RWPE1 (cell line): ENCODE results near the gene P2RY1.

Experiments used
- CTCF ChIA-PET: fragments of 350-600 bp; sonication (Branson Sonifier 250); formaldehyde crosslinking; extraction: SDS; loops from one replicate; lab custom pipeline; 2021; lab: Yijun Ruan, JAX
- POLR2A ChIA-PET: fragments of 400-600 bp; formaldehyde crosslinking; extraction: SDS; loops from one replicate; lab custom pipeline; 2020; ENCODE audit warnings: antibody characterized with exemption; ENCODE audit not compliant: low non-redundant PET; lab: Yijun Ruan, JAX
- DNase-seq: peaks from one replicate; pipeline ENCODE4 v3.0.0; 2012; ENCODE audit warnings: low spot score
- H3K27ac ChIP-seq: fragments of 450-650 bp; 2 replicates; pipeline ENCODE4 v1.5.1; 2017
- TF ChIP-seq, protein P1 (sequence below): fragments of 450-650 bp; conservative IDR thresholded peaks from 2 replicates; pipeline ENCODE4 v1.5.1; 2017; ENCODE audit warnings: low read depth, mild to moderate bottlenecking

Gene P2RY1

DNA sequence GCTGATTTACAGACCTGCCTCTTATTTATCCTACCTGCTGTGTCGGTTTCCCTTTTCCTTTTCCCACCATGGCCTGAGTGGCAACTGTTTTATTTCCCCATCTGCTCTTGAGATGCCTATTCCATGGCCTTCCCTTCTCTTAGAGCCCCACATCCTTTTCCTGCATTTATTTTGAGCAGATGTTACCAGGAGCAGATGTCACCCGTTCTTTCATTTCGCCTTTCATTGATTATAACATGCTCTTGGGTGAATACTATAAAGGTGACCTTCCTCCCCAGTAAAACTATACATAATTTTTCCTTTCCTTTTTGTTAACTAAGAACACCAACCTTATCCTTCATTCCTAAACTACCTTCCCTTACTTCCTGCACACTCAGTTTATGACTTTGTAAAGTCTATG, 8.5 kb upstream of the P2RY1 start:
- H3K27ac ChIP-seq = no peak overlapping the region
- no peak for DNase-seq
- ChIA-PET CTCF (no interaction called here), POLR2A (no interaction called here)
- TF ChIP-seq, protein P1, sequence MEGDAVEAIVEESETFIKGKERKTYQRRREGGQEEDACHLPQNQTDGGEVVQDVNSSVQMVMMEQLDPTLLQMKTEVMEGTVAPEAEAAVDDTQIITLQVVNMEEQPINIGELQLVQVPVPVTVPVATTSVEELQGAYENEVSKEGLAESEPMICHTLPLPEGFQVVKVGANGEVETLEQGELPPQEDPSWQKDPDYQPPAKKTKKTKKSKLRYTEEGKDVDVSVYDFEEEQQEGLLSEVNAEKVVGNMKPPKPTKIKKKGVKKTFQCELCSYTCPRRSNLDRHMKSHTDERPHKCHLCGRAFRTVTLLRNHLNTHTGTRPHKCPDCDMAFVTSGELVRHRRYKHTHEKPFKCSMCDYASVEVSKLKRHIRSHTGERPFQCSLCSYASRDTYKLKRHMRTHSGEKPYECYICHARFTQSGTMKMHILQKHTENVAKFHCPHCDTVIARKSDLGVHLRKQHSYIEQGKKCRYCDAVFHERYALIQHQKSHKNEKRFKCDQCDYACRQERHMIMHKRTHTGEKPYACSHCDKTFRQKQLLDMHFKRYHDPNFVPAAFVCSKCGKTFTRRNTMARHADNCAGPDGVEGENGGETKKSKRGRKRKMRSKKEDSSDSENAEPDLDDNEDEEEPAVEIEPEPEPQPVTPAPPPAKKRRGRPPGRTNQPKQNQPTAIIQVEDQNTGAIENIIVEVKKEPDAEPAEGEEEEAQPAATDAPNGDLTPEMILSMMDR = no peak

DNA sequence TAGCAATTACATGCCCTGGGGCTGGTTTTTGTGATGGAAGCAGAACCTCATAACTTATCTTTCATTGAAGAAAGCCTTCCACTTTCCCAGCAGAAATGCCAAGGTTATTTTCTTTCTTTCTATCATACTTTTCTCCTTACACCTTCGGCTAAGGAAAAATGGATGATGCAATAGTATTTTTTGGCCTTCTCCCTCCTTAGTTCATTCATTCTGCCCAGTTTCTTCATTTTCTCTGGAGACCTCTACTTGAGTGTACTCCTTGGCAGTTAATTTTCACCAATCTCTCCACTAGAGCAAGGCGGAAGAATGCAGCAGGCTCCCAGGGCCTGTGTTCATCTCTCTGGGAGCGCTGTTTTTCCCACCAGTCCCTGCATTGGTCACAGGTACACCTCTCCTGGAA, 7.6 kb upstream of the P2RY1 start:
- H3K27ac ChIP-seq = no peak overlapping the region
- TF ChIP-seq, protein P1 = no peak
- POLR2A ChIA-PET = no interaction called here
- DNase-seq = no peak
- CTCF ChIA-PET = no interaction called here

DNA sequence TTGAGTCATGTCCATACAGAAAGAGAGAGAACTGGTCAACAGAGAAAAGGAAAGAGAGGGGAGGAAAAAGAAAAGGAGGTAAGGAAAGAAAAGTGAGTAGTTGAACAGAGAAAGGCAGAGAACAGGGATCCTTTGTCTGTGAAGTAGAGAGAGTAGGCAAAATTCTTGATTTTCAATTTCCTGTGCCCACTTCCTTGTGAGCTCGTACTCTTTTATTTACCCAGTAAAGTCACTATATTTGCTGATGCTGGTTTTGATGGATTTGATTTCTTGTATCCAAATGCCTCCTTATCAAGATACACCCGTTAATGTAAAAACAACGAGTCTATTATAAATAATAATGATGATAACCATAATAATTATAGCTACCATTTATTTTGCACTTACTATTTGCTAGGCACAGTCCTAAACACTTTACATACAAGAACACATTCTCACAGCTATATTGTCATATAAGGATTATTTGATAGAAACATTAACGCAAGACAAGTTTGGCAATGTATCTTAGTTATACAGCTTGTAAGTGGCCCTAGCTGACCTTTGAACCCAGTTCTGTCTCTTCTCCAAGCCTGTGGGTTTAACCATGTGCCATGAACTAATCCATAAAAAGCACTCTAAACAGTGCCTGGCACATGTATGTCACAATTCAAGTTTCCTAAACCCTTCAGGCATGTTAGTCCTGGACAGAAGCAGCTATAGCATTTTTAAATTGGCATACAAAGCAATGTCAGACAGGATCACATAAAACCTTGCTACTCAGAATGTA, 6.7 kb upstream of the P2RY1 start:
- no peak for DNase-seq
- TF ChIP-seq, protein P1 = no peak
- H3K27ac ChIP-seq = no peak overlapping the region
- ChIA-PET POLR2A (no interaction called here), CTCF (interaction anchor here (0.6 kb wide), 1 partner anchor 257 kb away, joined by 4 read pairs; no protein-coding TSS in a partner anchor)

DNA sequence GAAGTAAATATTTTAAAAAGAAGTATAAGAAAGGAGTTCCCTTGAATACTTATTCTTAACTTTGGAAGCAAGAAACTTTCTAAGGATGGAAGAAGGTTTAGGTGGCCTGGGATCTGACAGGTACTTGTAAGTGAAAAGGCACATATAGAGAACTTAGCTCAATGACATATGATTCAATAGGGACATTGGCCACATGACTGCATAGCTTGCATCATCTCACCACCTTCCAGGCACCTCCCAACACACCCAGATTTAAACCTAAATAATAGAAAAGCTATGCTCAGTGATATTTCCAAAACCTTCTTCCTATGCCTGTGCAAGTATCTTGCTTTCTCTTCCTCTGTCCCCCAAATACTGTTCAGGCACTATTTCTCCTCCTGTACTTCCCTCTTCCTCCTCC, 4.7 kb upstream of the P2RY1 start:
- no peak overlapping the region for H3K27ac ChIP-seq
- ChIA-PET POLR2A (no interaction called here), CTCF (interaction anchor here (0.6 kb wide), 1 partner anchor 13 kb away, joined by 3 read pairs; no protein-coding TSS in a partner anchor)
- DNase-seq = no peak
- TF ChIP-seq, protein P1 = no peak

DNA sequence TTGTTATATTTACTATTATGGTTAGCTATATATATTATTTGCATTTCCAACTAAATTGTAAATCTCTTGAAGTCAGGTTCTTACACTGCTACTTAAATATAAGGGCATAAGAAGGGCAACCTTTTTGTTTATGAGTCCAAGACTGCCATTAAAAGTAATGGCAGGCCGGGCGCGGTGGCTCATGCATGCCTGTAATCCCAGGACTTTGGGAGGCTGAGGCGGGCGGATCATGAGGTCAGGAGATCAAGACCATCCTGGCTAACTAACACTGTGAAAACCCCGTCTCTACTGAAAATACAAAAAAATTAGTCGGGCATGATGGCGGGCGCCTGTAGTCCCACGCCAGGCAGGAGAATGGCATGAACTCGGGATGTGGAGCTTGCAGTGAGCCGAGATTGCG, 2.9 kb upstream of the P2RY1 start:
- TF ChIP-seq, protein P1 = no peak
- ChIA-PET POLR2A (no interaction called here), CTCF (no interaction called here)
- no peak overlapping the region for H3K27ac ChIP-seq
- no peak for DNase-seq

DNA sequence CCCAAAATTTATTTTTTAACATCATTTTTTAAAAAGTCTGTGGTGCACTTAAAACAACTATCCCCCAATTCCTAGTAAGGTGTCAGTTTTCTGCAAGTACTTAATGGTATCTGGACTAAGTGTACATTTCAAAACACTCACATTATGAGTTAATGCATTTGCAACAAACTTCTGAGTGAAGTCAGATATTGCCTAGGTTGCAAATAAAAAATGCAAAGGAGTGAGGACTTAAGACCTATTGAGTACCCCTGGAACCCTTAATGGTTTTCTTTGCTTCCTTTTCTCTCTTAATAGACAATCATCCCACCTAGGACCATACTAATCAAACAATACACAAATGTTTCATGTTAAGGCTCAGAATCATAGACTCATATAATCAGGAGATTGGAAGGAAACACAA, 1.8 kb upstream of the P2RY1 start:
- CTCF ChIA-PET = no interaction called here
- POLR2A ChIA-PET = no interaction called here
- TF ChIP-seq, protein P1 = no peak

More for the DNA sequence above, 1.8 kb upstream of the P2RY1 start:
- H3K27ac ChIP-seq = no peak overlapping the region
- no peak for DNase-seq
